Measurements from ENCODE around the gene OTOF. TPM values are rescaled to one million over a fixed set of nuclear protein-coding genes. Genes with fewer than 3 reads are reported as not detected.

OTOF gene
- total RNA-seq, 1 donor from 2014 or later: 0.47 TPM

DNA sequence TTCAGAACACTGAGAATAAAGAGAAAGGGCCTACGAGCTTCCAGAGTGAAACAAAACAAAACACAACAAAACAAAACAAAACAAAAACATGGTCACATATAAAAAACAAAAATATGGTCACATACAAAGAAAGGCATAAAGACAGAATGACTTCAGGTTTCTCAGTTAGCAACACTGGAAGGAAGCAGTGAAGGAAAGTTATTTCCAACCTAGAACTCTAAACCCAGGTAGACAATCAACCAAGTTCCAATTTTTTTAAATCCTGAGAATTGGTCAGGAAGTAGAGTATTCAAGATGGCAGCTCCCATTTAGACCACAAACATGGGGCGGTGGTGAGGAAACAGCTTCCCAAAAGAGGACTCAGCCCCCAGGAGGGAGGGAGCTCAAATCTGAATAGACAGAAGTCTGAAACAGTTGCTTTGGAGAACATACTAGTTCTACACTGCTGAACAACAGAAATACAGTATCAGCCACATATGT is 67.1 kb downstream of the OTOF start:
- no peak overlapping the region for H3K27ac Mint-ChIP-seq (ENCODE audit: unreplicated experiment)
- no peak overlapping the region for H3K4me3 Mint-ChIP-seq (ENCODE audit: unreplicated experiment)
- H3K4me1 Mint-ChIP-seq (ENCODE audit: low read depth, unreplicated experiment): peaks cover 7% of the 10 kb centered on the region
- no peaks in the 10 kb centered on the region for H3K36me3 Mint-ChIP-seq (ENCODE audit: unreplicated experiment)
- TF ChIP-seq, protein P1, sequence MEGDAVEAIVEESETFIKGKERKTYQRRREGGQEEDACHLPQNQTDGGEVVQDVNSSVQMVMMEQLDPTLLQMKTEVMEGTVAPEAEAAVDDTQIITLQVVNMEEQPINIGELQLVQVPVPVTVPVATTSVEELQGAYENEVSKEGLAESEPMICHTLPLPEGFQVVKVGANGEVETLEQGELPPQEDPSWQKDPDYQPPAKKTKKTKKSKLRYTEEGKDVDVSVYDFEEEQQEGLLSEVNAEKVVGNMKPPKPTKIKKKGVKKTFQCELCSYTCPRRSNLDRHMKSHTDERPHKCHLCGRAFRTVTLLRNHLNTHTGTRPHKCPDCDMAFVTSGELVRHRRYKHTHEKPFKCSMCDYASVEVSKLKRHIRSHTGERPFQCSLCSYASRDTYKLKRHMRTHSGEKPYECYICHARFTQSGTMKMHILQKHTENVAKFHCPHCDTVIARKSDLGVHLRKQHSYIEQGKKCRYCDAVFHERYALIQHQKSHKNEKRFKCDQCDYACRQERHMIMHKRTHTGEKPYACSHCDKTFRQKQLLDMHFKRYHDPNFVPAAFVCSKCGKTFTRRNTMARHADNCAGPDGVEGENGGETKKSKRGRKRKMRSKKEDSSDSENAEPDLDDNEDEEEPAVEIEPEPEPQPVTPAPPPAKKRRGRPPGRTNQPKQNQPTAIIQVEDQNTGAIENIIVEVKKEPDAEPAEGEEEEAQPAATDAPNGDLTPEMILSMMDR (IDR thresholded peaks at IDR 0.05; ENCODE audit: partially characterized antibody, unreplicated experiment): no peak
- no peaks in the 10 kb centered on the region for H3K27me3 Mint-ChIP-seq (ENCODE audit: unreplicated experiment)
- no peak for DNase-seq
- no peaks in the 10 kb centered on the region for H3K9me3 Mint-ChIP-seq (ENCODE audit: unreplicated experiment)

GRCh38 chr2:26409785-26410184 is 68.1 kb downstream of the OTOF start:
- Mint-ChIP-seq H3K4me3 (ENCODE audit: unreplicated experiment) (no peak overlapping the region), H3K27me3 (ENCODE audit: unreplicated experiment) (no peaks in the 10 kb centered on the region), H3K36me3 (ENCODE audit: unreplicated experiment) (no peaks in the 10 kb centered on the region), H3K9me3 (ENCODE audit: unreplicated experiment) (no peaks in the 10 kb centered on the region), H3K4me1 (ENCODE audit: low read depth, unreplicated experiment) (peaks cover 2% of the 10 kb centered on the region), H3K27ac (ENCODE audit: unreplicated experiment) (no peak overlapping the region)
- DNase-seq: no peak
- TF ChIP-seq, protein P1 (IDR thresholded peaks at IDR 0.05; ENCODE audit: partially characterized antibody, unreplicated experiment): no peak

DNA sequence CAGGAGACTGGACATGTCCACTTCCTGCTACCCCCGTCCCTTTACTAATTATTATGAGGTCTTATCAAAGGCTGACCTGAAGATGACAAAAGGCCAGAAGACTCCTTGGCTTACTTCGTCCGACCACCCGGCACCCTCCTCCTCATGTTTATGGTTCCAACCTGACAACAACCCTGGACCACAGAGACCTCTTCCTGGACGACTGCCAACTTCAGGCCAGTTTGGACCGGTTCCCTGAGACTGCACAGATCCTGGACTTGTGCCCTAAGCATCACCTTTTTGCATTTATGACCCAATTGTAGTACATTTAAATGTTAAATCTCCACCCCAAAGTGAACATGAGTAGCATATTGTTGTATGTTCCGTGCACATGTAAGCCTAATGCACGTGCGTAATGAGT is 70.4 kb downstream of the OTOF start:
- TF ChIP-seq, protein P1 (IDR thresholded peaks at IDR 0.05; ENCODE audit: partially characterized antibody, unreplicated experiment): no peak
- no peak overlapping the region for H3K27ac Mint-ChIP-seq (ENCODE audit: unreplicated experiment)
- no peaks in the 10 kb centered on the region for H3K4me1 Mint-ChIP-seq (ENCODE audit: low read depth, unreplicated experiment)
- H3K9me3 Mint-ChIP-seq (ENCODE audit: unreplicated experiment): no peaks in the 10 kb centered on the region
- no peaks in the 10 kb centered on the region for H3K36me3 Mint-ChIP-seq (ENCODE audit: unreplicated experiment)
- DNase-seq: no peak
- H3K27me3 Mint-ChIP-seq (ENCODE audit: unreplicated experiment): no peaks in the 10 kb centered on the region
- H3K4me3 Mint-ChIP-seq (ENCODE audit: unreplicated experiment): no peak overlapping the region

Other genes with a start within 250 kb of the OTOF start
- 89.8 TPM for gene HADHA, start 233.5 kb downstream of the OTOF start, total RNA-seq (ENCODE audit: unreplicated experiment)
- gene HADHB, start 233.2 kb downstream of the OTOF start, total RNA-seq (ENCODE audit: unreplicated experiment): 30.5 TPM
- 61.2 TPM for gene SELENOI, start 132.0 kb downstream of the OTOF start, total RNA-seq (ENCODE audit: unreplicated experiment)
- 0.54 TPM for gene ADGRF3, start 131.3 kb downstream of the OTOF start, total RNA-seq (ENCODE audit: unreplicated experiment)
- 2.3 TPM for gene DRC1, start 76.2 kb downstream of the OTOF start, total RNA-seq (ENCODE audit: unreplicated experiment)
- not detected for gene CIB4, start 163.2 kb upstream of the OTOF start, total RNA-seq (ENCODE audit: unreplicated experiment)
- gene KCNK3, start 214.6 kb upstream of the OTOF start, total RNA-seq (ENCODE audit: unreplicated experiment): 21.7 TPM

Data from glutamatergic neuron (in vitro differentiated cells).